Measurements from ENCODE around the gene NUTM2E.
A peak's percentile ranks its signal among the peaks of the same experiment; 100 is the strongest.
"Not testable (repeated sequence)": the region's sequence is repeated elsewhere in the genome, so short reads cannot be mapped to it uniquely, and the experiment has no call there.

The NUTM2E gene, protein sequence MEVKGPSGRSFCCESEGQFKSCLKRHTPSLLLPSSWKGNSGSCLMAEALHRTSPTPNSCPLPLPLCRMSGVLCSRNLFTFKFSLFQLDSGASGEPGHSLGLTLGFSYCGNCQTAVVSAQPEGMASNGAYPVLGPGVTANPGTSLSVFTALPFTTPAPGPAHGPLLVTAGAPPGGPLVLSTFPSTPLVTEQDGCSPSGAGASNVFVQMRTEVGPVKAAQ (N-terminal part only)

DNA sequence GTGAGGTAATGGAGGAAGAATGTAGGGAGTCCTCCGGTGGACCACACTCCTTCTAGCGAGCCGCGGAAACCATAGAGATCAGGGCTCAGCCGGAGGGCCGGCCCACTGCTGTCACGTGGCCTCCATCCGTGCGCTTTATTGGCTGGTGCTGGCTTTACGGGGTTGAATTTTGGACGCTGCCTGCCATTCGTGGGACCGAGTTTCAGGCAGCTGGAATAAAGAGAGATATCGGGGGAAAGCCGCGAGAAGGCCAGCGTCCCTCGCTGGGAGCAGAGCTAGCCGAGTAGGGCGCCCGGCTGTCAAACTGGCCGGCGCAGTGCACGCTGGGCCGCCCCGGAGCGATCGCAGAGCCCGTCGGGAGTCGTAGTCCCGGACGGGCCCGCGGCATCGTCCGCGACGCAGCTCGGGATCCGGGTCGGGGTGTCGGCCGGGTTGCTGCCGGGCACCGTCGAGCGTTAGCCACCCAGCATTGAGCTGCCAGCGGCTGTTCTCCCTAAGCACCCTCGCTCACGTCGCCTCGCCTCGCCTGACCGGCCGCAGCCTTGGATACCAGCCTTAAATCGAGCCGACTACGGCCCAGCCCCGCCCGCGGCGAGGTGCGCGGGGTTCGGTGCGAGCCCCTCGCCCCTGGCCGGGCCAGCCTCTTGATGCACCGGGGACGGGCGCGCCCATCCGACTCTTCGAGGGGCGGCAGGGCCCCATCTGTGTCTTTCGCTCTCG is at the start of gene NUTM2E:
TSS of gene NUTM2E (plus strand) at position 244 of the 720 bp plus-strand sequence. CDS start 15,002 bp downstream, outside the sequence.
- H3K4me3 ChIP-seq (ENCODE audit: low read depth, low read length) = peak within 1 kb of the TSS; percentile 58

DNA sequence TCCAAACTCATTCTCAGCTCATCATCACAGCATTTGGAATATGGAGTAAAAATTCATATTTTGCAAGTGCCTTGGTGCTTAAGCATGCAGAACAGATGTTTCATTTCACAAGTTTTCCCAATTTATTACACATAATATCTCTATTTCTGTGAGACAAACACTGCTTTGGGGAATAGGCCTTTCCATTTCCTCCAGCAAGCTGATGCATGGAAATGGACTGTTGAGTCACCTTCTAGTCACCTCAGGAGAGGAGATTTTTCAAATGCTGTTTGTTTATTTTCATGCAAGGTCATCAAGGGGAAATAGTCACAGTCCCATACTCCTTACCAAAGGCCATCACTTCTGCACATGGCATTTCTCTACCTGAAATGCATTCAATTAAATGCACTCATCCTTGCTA is 48.5 kb upstream of the NUTM2E start:
- H3K4me3 ChIP-seq (ENCODE audit: low read depth, low read length) = not testable (repeated sequence)

DNA sequence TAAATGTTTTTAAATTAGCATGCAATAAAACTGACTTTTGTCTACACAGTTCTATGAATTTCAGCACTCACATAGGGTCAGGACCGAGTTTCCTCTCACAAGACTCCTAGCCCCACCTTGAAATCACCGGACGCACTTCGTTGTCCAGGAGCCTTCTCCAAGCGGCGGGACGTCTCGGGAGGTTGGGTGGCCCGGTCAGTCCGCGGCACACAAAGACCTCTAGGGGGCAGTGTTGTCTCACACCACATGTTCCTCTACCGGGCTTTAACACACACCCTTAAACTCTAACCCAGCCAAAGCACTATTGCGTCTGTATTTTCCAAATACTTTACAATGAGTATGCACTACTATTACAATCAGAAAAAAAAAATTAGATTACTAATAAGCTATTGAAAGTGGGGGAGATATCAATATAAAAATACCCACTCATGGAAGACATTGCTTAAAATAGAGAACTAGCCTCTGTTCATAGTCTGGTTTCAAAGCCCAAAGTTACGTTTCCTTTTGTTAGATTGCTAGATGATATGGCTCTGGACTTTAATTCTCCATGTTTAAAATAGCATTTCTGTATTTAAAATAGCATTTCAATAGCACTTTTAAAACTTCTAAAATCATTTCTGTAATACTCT is 47.1 kb upstream of the NUTM2E start:
- not testable (repeated sequence) for H3K4me3 ChIP-seq (ENCODE audit: low read depth, low read length)
- TF ChIP-seq, protein P1, sequence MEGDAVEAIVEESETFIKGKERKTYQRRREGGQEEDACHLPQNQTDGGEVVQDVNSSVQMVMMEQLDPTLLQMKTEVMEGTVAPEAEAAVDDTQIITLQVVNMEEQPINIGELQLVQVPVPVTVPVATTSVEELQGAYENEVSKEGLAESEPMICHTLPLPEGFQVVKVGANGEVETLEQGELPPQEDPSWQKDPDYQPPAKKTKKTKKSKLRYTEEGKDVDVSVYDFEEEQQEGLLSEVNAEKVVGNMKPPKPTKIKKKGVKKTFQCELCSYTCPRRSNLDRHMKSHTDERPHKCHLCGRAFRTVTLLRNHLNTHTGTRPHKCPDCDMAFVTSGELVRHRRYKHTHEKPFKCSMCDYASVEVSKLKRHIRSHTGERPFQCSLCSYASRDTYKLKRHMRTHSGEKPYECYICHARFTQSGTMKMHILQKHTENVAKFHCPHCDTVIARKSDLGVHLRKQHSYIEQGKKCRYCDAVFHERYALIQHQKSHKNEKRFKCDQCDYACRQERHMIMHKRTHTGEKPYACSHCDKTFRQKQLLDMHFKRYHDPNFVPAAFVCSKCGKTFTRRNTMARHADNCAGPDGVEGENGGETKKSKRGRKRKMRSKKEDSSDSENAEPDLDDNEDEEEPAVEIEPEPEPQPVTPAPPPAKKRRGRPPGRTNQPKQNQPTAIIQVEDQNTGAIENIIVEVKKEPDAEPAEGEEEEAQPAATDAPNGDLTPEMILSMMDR (IDR thresholded peaks at IDR 0.05; ENCODE audit: low read depth, low read length) = peak; percentile 46

DNA sequence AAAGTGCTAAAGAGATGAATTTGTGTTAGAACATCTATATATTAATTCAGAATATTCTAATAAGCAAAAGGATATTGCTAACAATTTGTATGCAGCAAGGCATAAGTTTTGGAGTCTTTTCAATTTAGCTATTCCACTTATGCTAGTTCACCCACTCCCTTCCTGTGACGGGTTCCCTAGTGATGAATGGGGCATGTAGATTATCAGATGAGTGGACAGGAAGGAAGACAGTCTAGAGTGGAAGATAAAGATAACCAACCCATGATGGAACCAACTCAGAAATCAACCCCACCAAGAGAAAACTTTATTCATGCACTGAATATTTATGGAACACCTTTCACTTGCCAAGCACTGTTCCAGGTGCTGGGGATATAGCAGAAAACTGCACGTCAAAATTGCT is 46.5 kb upstream of the NUTM2E start:
- not testable (repeated sequence) for H3K4me3 ChIP-seq (ENCODE audit: low read depth, low read length)

DNA sequence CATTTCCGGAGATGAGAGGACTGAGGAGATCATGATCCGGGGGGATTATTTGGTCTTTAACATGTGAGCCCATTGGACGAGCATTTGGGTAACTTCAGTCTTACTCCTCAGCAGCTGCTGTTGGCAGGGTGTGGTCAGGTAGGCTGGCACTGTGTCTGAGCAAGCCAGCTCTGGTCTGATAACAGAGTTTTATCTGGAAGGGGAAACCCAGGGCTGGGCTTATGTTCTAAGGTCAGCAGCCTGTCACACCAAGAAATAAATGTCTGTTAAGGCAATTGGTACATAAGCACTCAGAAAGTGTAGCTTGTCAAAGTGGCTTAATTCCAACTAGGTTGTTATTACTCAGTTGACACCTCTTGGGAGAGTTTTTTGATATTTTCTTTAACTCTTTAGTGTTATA is 45.0 kb upstream of the NUTM2E start:
- not testable (repeated sequence) for H3K4me3 ChIP-seq (ENCODE audit: low read depth, low read length)

DNA sequence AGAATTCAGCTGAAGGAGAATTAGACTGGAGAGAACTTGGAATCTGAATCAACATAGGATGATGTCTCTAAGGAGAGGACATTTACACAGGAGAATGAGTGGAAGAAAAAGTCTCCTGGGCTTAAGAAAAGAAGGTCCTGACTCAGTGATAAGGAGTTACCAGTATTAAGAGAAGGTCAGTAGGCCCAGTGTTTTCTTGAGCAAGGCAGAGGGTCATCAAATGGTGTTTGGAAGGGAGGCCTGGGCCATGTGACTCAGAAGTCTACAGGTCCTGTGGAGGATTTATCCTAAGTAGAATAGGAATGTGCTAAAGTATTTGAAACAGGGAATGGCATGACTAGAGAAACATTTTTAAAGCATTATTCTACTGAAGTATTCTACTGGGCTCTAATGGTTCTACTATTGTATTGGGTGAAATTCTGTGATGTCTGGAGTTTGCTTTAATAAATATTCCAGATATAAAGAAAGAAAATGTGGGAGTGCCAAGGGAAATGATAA is 39.0 kb upstream of the NUTM2E start:
- not testable (repeated sequence) for H3K4me3 ChIP-seq (ENCODE audit: low read depth, low read length)

DNA sequence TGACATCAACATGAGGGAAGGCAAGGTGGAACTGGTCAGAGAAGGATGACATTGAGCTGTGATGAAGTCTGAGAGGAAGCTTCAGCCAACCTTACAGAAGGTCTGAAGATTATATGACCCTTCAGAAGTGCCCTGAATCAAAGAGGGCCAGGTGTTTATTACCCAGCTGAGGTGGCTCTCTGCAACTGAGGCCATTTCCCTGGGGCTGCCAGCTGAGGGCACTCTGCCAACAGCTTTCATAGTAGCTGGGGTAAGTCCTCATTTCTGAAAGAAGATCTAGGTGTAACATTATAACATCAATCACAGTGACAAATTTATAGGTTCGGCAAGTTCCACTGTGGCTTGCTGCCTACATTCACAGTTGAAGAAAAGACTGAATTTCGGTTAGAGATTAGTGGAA is 37.2 kb upstream of the NUTM2E start:
- not testable (repeated sequence) for H3K4me3 ChIP-seq (ENCODE audit: low read depth, low read length)

DNA sequence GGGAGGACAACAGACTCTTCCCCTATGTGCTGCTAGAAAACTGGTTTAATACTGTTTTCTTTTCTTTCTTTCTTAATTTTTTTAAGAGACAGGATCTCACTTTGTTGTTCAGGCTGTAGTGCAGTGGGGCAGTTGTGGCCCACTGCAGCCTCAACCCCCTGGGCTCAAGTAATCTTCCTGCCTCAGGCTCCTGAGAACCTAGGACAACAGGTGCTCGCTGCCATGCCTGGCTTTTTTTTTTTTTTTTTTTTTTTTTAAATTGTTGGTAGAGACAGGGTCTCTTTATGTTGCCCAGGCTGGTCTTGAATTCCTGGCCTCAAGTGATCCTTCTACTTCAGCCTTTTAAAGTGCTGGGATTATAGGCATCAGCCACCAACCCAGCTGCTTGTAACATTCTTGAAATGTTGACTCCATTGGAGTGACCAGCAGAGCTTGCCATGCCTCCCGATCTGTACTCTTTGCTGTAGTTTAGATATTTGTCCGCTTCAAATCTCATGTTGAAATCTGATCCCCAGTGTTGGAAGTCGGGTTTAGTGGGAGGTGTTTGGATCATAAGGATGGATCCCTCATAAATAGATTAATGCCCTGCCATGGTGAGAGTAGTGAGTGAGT is 34.5 kb upstream of the NUTM2E start:
- H3K4me3 ChIP-seq (ENCODE audit: low read depth, low read length) = not testable (repeated sequence)

DNA sequence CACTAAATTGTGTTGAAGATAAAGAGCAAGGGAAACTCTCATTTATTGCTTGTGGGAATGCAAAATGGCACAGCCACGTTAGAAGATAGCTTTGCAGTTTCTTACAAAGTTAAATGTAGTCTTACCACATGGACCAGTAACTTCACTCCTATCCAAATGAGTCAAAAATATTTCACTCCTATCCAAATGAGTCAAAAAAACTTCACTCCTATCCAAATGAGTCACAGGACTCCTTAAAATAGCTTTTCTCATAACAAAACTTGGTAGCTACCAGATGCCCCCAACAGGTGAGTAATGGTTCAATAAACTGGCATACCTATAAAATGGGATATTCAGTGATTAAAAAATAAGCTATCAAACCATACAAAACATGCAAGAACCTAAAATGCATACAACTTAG is 27.2 kb upstream of the NUTM2E start:
- not testable (repeated sequence) for H3K4me3 ChIP-seq (ENCODE audit: low read depth, low read length)

DNA sequence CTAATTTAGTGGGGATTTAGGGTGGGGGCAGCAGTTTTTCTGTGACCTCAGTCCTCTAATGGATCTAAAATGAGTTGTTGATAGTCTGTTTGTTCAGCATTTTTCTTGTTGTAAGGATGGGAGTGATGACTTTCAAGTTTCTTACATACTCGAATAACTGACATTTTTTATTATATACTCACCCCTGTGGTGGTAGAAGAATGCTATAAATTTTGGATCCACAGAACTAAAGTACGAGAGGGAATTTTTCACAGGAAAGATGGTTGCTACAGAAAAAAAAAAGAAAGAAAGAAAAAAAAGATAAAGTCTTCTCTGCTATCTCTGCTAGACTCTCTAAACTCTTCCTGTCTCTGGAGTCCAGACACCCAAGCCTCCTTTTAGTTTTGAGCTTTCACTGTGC is 20.7 kb upstream of the NUTM2E start:
- not testable (repeated sequence) for H3K4me3 ChIP-seq (ENCODE audit: low read depth, low read length)

DNA sequence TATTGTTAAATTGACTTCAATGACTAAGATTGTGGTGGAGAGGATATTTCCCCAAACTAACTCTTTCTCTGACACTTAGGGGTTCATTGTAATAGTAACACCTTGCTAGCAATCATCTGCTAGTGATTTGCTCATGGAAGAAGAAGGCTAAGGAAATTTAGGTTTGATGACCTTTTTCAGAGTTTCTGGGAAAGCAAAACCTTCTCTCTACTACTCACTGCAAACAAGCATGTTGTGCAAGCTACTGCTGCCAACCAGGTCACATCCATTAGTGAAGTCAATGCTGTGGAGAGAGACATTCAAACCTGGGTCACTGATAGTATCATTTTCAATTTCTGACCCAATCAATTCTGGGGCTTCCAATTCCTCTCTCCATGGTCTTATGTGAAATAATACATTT is 14.6 kb upstream of the NUTM2E start:
- H3K4me3 ChIP-seq (ENCODE audit: low read depth, low read length) = not testable (repeated sequence)

DNA sequence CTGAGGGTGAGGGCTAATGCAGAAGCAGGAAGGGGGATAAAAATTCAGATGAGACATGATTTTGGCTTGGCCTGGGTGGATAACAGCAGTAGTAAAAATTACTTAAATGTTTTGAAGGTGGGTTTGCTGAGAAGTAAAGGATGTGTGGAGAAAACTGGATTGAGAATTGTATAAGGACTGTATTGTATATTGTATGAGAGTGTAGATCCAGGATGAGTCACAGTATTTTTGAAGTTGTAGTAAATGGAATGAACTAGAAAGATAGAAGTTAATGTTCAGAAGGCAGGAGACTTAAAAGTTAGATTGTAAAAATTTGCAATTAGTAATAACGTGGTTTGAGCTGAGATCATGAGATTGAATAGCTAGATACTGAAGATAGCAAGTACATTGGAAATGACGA is 10.2 kb upstream of the NUTM2E start:
- not testable (repeated sequence) for H3K4me3 ChIP-seq (ENCODE audit: low read depth, low read length)

DNA sequence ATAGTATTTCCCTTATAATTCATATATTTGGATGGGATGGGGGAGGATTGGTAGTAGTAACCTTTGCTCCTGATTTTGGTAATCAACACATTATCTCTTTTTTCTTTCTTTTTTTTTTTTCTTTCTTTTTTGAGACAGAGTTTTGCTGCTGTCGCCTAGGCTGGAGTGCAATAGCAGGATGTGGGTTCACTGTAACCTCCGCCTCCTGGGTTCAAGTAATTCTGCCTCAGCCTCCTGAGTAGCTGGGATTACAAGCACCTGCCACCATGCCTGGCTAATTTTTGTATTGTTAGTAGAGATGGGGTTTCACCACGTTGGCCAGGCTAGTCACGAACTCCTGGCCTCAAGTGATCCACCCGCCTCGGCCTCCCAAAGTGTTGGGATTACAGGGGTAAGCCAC is 3.2 kb upstream of the NUTM2E start:
- H3K4me3 ChIP-seq (ENCODE audit: low read depth, low read length) = not testable (repeated sequence)

DNA sequence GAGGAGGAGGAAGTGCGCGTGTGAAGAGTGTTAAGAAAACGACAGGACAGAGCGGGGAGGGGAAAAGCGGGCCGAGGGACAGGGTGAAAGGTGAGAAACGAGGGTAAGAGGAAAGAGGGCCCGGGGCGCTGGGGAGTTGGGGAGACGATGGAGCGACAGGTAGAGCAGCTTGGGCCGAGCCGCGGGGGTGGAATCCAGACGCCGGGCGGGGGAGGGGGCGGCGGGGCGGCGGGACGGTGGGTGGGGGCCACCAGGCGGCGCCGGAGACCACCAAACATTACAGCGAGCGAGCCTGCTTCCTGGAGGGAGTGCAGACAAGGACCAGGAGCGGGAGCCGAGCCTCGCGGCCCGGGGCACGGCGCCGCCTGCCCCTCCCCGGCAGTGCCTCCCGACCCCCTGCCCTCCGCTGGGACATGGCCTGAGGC is 940 bp upstream of the NUTM2E start:
- peak overlapping the region; percentile 58 for H3K4me3 ChIP-seq (ENCODE audit: low read depth, low read length)

DNA sequence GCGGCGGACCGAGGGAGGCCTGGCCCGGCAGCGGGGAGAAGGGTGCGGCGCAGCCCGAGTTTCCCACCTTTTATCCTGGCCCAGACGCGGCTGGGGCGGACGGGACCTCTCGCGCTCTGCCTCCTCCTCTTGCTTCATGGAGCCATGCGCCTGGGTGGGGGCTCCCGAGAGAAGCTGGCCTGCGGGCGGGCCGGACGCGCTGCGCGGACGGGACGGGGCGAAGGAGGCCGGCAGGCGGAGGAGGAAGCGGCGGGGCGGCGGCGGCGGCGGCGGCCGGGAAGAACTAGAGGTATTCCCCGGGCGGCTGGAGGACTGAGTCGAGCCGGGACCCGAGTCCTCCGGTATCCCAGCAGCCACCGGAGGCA is 426 bp upstream of the NUTM2E start:
- H3K4me3 ChIP-seq (ENCODE audit: low read depth, low read length) = peak overlapping the region; percentile 58

DNA sequence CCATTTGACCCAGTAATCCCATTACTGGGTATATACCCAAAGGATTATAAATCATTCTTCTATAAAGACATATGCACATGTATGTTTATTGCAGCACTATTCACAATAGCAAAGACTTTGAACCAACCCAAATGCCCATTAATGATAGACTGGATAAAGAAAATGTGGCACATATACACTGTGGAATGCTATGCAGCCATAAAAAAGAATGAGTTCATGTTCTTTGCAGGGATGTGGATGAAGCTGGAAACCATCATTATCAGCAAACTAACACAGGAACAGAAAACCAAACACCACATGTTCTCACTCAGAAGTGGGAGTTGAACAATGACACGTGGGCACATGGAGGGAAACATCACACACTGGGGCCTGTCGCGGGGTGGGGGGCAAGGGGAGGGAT is 7.3 kb downstream of the NUTM2E start:
- H3K4me3 ChIP-seq (ENCODE audit: low read depth, low read length) = not testable (repeated sequence)

DNA sequence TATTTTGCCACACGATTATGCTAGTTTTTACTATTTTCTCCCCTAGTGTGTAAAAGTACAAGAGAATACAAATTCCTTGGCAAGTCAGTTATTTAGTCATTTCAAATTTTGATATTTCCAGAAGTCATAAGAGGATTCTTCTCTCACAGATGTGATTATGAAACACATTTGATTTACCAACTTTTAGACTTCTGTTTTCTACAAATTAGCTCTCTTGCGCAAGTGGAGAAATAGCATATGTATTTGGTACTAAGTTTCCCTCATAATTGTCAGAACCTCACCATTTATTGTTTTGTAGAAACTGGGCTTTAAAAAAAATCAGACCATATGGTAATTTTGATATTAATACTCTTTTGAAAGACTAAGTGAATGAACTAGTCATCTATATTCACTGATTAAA is 9.4 kb downstream of the NUTM2E start:
- H3K4me3 ChIP-seq (ENCODE audit: low read depth, low read length) = not testable (repeated sequence)

DNA sequence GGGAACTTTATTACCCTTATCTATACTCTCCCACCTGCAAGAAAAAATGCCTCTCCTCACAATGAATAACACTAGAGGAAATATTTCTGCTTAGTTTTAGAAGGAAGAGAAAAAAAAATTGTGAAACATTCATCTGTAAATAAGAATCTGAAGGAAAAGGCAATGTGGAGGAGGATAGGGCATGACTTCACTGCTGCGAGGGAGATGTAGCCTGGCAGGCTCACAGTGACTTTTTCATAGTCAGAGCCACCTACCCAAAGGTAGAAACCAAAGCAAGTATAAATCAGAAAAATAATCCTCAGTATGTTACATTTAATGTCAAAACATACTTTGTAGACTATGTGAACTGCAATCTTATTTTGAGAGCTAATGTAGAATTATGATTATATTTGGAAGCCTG is 10.4 kb downstream of the NUTM2E start:
- H3K4me3 ChIP-seq (ENCODE audit: low read depth, low read length) = not testable (repeated sequence)

DNA sequence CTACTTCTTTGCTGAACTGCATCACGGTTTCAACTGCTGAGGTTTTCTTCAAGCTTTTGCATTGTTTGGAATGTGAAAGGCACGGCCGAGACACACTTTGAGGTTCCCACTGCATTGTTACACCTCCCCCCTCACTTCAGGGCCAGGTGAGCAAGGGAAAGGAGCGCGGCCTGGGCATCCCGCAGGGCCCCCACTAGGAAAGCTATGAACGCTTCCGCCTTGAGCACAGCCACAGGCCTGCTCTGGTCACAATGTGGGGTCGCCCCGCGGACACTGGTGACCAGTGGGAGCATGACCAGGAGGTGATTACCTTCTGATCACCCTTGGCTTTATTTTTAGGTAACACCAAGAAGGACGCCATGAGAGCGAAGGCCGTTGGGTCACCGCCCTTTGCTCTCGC is 11.9 kb downstream of the NUTM2E start:
- H3K4me3 ChIP-seq (ENCODE audit: low read depth, low read length) = not testable (repeated sequence)
